ENCODE data around the gene ZNF879.
A peak's percentile ranks its signal among the peaks of the same experiment; 100 is the strongest.

ZNF879 gene

DNA sequence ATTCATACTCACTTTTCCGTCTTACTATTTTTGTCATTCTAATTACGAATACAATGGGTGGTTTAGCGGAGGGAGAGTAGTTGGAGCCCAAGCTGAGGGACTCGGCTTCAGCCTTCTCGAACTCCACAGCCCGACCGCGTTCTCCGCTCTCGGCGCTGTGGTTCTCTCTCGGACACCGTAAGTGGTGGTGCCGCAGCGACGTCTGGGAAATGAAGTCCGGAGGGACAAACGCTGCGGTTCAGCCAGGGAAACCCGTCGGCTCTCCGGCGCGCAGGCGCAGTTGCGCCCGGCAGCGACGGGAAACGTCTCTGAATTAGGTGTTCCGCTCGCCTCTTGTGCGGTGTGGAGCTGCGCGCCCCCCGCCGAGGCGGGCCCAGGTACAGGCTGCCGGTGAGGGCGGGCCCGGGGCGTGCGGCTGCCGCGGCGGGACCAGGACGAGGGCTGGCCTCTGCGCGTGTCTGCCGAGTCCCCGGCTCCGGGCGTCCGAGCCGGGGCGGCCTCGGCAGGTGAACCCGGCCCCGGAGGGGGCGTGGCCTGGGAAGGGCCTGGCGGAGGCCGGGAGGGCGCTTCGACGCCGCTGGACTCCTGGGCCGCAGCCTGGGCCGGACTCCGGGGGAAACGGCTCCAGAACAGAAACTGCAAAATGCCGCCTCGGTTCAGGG lies at the start of gene ZNF879:
ZNF879 (plus strand) TSS at position 277 of the 662 bp plus-strand sequence. CDS start 1,201 bp downstream, outside the sequence.
- DNase-seq, result peak; percentile 91

DNA sequence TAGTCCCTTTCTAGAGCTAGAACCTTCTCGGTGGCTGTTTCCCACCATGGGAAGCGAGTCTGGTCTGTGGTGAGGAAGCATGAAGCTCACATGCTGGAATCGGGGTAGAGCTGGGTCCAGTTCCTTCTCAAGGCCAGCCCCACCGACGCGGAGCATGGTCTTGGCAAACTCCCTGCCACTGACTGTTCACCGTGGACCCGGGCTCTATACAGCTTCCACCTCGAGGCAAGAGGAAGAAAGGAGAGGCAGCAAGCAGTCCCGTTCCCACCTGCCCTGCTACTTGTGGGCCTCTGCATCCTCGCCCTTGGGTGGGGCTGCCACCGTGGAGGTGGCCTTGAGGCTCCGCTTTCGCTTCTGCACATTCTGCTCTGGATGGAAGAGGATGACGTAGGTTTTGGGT lies 42.2 kb upstream of the ZNF879 start:
- no peak for DNase-seq

DNA sequence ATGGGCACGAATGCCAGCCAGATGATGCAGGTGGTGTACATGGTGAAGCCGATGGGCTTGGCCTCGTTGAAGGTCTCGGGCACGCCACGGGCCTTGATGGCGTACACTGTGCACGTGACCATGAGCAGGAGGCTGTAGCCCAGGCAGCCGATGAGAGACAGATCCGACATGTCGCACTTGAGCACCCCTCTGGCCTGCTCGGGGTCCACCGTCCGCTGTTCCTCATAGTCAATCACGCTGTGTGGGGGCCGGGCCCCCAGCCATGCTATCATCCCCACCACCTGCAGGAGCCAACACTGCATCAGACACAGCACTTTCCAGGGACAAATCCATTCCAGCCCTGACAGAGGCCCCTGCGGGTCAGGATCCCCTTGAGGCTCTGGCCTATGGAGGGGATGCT lies 40.7 kb upstream of the ZNF879 start:
- DNase-seq, result no peak

DNA sequence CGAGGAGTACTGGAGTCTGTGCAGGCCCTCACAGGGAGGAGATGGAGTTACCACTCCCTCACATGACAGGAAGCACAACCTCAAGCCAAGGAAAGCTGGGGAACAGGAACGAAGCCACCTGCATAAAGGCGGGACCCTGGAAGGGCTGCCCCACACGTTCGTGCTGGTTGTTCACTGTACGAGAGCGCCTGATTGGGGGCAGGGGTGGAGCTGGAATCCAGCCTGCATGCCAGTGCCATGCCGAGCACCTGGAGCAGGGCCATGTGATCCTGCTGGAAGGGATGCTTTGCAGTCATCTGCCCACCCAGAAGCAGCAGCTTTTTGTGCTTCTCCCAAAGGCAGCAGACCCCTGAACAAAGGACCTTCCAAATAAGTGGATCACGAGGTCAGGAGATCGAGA lies 39.9 kb upstream of the ZNF879 start:
- no peak for DNase-seq

DNA sequence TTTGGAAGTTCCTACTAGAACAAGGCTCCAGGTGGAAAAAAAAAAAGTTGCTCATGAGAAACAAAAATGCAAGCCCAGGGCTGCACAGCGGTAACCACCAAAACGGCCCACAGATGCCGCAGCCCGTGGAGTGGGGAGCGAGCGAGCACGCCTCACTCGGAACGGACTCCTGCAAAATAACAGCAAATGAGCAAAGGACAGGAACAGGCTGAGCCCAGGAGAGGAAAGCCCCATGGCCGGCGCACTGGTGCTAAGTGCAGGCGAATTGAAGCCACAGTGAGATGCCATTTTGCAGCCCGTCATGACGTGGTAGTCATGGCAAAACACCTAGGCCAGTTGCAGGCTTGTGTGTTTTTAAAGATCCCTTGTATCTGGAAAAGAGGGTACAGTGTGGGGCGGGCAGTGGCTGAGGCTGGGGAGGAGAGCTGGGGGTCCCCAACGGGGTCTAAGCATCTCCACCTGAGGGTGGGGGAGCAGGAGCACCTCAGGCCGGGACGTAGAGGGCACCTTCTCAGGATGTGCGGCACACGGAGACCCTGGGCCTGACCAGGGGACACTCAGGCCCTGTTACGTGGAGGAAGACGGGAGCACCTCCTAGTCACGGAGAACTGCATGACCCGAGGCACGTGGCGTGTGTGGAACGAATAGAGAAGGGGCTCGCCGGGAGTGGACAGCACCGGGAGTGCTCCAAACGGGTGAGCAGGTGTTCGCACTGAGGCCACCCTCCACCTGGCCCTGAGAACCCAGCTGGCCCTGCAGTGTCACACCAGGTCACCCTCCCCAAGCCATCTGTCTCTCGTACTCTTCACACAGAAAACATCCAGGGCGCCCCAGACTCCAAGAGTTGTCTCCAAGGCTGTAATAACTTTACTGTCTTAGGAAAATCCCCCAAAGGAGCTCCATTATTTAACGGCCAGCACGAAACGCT lies 39.2 kb upstream of the ZNF879 start:
- DNase-seq, result no peak

DNA sequence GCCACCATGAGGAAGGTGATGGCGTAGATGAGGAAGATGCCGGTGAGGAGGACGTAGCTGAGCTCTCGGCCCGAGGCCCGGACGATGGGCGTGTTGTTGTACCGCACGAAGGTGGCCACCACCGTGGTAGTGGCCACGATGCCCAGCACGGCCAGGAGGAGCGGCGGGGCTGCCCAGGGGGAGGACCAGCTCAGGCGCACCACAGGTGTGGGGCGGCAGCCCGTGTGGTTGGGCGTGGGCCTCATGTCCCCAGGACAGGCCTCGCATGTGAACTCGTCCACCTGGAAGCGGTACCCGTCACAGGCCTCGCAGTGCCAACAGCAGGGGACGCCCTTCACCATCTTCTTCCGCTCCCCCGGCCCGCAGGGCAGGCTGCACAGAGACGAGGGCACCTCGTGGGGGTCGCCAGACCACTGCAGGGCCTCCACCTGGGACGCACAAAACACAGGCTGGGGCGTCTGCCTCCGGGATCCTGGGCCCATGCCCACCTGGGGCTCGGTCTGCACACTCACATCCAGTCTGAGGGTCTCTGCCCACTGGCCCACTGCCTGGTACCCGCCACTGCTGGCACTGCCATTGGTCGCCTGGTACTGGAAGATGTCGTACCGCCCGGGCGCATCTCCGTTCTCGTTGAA lies 37.2 kb upstream of the ZNF879 start:
- no peak for DNase-seq

DNA sequence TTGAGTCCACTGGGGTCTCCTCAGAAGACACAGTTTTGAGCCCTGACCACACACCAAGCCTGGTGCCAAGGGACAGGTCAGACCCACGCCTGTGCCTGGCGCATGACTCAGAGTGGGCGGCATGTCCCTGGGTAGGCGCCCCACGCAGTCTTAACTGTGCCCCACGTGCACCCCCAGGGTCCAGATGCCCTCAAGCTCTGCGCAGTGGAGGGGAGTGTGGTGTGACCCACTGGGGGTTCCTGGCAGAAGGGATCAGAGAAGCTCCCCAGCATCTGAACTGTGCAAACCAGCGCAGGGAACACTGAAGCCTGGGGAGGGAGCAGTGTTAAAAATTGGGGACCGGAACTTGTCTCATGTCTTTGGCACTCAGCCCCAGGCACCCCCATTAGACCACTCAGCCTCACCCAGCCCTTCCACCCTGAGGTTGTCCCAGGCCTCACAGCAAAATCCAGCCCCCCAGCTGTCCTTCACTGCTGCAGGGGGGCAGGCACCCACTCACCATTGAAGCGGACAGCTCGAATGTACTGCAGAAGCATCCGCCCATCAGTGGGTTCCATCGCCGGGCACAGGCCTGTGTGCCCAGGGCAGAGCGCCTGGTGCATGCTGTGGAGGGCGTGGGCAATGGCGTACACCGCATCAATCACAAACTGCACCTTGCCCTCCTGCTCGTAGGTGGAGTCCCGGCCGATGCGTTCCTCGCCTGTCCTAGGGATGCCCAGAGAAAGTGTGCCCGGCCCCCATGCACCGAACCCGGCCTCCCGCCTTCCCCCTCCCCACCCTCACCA lies 35.0 kb upstream of the ZNF879 start:
- DNase-seq, result no peak

DNA sequence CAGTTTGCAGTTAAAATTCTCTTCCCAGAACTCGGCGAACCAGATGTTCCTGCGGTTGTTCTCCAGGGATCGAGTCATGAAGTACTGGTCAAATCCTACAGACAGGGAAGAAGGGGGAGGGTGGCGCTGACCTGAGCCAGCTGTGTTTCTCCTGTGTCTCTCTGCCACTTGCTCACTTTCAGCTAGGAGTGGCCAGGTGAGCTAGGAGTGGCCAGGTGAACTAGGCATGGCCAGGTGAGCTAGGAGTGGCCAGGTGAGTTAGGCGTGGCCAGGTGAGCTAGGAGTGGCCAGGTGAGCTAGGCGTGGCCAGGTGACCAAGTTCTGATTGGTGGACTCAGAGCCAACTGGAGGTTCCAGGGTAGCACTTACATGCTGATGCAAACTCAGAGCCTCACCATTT lies 34.3 kb upstream of the ZNF879 start:
- no peak for DNase-seq

DNA sequence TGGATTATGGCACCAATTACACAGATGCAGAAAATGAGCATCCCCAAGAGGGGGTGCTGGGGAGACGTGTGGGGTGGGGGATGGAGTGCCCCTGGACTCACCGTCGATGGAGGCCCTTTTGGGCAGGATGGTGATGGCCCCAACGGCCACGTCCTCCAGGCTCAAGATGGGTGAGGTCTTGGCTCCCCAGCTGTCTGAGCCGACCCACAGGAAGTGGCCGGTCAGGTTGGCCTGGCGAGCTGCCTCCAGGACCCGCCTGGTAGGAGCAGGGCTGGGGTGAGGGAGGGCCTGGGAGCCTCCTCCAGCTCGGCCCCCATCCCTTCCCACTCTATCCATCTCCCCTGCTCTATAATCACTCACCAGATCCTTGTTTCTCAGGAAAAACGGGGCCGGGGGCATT lies 33.1 kb upstream of the ZNF879 start:
- no peak for DNase-seq

DNA sequence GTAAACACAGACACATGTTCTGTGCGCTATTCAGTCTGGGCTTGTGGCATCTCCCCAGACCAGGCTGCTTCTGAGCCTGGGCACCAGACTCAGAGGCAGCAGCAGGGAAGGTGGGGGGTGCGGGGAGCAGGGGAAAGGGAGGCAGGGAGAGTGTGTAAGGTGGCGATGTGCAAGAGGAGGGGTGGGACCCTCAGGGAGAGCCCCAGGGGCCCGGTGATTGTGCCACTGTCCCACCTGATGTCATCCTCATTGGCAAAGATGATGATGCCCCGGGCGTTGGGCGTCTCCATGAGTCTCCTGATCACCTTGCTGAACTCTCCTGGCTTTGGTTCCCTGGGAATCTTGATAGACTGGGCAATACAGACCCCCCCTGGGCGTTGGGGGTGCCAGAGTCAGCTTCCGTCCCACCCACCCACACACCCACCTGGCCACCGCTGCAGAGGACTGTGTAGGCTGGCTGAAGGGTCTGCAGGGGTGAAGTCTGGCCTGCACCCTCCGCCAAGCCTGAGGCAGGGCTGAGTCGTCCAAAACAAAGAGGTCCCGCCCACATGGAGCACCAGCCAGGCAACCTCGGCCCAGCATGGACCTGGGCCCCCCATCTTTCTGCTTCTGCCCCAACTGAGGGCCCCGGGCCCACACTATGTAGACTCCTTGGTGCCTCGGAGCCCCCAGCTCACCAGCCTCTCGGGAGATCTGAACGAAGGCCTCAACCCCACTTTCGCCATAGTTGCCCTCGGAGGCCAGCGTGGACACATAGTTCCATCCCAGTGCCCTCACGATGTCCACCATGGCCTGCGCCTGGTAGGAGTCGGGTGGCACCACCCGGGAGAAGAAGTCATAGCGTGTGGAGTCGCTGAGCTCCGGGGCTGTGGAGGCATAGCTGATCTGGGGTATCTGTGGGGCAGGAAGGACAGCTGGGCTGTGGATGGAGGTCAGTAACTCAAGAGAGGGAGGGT lies 32.1 kb upstream of the ZNF879 start:
- DNase-seq, result no peak

DNA sequence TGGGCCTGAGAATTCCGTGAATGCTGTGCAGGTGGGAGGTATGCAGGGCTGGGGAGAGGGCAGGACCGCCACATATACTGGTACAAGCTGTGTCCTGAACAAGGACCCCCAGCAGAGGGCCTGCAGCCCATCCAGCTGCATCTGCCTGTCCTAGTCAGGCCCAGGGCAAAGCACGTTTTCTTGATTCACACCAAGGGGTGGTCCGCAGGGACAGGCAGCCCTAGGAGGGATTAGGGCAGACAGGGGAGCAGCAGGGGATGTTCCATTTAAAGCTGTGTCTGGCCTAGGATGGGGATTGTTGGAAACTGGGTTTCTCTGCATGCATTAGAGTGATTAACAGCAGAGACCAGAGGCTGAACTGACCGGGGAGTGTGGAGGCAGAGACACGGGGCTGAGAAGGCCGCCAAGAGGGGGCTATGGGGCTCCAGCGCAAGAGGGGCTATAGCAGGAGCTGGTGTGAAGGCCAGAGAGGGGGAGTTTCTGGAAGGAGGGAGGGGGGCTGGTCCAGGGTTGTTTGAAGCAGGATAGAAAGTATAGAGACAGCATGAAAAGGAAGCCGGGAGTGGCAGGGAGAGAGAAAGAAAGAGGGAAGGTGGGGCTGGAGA lies 31.2 kb upstream of the ZNF879 start:
- DNase-seq, result no peak

DNA sequence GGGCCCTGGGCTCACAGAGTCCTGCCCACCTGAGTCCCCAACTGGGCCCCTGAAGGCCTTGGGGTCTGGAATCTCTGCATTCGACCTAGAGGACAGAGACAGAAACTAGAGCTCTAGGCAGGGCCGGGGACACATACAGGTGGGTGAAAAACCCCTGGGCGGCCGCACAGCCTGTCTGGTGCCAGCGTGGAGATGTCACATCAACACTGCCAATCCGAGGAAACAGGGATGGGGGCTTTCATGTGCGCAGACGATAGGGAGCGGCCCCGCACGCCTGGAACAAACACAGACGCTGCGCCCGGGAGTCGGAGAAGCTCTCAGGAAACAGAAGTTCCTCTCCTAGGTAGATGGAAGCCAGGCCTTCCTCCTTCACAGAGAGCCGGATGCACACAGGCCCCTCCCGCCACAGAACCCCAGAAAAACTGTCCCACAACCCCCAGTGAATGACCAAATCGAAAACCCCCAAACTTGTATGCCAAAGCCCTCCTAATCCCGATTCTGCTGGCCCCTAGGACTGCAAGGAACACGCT lies 30.3 kb upstream of the ZNF879 start:
- DNase-seq, result no peak

DNA sequence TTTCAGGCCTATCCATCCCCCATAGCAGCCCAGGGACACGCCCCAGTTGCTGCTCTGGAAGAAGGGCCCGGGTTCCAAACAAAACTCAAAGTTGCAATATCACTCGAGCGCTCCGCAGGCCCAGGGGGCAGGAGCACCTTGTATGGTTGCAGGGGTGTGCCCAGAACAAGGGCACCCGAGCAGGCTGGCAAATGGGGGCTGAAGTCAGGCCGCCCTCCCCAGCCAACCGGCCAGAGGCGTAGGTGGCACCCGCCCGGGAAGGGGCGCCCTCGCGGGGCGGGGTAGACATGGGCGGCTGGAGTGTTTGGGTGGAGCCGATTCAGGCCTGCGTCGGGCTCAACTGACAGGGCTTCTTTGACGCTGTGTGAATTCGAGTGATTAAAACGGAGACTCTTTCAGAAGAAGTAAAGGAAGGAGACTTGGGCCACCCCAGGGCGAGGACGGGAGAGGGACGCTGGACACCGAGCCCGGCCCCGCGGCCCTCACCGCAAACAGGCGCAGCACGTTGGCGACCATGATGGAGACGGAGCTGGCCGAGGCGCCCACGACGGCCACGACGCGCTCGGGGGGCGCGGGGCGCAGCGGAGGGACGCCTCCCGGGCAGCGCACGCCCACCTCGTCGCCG lies 29.5 kb upstream of the ZNF879 start:
- DNase-seq, result no peak

DNA sequence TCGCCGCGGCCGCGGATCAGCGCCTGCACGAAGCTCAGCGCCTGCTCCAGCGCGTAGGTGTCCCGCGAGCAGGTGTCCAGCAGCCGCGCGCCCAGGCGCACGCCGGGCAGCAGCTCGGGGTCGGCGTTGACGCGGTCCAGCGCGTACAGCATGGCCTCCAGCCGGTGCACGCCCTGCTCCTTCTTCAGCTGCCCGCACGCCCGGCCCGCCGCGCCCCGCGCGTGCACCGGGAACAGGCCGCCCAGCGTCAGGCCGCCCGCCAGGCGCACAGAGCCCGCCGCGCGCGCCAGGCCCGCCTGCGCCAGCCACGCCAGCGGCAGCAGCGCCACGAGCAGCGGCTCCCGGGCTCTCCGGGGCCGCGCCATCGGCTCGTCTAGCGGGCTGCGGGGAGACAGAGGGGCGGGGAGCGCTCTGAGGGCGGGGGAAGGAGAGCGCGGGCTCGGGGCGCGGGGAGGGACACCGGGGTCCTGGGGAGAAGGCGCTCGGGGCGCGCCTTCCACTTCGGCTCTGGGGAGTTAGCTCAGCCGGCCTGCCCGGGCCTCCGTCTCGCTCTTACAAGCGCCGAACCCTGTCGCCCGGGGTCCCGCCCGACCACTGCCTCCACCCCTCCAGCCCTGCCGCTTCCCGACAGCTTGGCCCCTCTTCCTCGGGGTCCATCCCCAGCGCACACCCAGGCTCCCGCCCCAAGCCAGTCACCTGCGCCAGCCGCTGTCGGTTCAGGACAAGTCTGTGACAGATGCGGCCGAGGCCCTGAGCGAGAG lies 28.8 kb upstream of the ZNF879 start, which contains the start of gene GRM6:
GRM6 (minus strand) TSS at position 741 of the 761 bp plus-strand sequence; CDS start at position 365, 376 bp downstream.
- no peak for DNase-seq

DNA sequence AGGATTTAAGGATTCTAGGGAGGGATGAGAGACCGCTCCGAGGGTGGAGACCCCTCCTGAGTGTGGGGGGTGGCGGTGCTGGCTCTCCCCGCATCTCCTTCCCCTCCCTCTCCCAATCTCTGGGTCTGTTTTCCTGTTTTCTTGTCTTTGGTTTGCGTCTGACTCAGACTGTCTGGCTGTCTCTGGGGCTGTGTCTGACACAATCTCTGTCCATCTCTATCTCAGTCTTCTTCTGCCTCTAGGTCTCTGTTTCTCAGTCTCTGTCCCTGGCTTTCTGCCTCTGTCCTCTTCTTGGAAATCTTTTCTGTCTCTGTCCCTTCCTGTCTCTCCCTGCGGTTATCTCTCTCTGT lies 28.3 kb upstream of the ZNF879 start:
- DNase-seq, result no peak

DNA sequence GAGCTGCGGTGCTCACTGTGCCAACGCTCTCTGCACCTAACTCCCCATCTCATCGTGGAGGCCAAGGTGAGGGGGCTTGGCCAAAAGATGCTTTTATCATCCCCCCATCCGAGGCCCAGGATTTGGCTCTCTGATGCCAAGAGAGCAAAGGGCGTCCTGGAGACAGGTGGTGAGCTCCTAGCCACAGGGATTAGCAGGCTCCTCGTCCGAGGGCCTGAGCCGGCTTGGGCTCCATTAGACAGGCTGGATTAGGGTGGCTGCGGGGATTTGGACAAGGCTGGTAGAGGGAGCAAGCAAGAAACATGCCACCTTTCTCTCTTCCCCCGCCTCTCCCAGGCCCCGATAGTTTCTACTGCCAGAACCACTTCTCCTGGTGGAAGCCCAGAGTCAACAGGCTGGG lies 27.4 kb upstream of the ZNF879 start:
- DNase-seq, result no peak

DNA sequence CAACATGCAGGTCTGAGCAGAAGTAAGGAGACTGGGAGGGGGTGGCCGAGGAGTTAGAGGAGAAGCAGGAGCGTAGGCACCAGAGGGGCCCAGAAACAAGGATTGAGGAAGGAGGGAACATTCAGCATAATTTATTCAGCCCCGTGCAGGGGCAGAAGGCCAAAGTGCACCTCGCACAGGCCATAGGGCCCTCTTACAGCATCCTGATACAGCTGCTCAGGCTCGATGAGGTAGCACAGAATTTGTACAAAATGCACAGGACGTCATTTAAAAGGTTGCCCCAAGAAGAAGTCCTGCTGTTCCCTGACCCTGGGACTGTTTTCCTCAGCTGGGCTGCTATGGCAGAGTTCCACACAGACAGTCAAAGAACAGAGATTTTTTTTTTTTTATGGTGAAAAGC lies 26.4 kb upstream of the ZNF879 start:
- no peak for DNase-seq

DNA sequence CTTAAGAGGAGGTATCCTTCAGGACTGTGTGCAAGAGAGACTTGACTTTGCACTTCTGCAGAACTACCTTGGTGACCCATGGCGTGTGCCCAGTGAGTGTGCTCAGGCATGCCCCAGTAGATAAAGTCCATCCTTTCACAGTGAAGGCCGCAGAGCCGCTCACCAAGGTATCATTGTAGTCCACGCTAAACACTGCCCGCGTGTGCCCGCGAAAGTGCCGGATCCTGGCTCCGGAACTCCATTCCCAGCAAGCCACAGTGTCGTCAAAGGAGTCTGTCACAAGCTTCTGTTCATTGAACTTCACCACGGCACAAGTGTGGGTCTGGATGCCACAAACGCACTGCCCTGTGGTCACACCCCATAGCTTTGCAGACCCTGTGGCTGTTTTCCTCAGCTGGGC lies 25.2 kb upstream of the ZNF879 start:
- no peak for DNase-seq

DNA sequence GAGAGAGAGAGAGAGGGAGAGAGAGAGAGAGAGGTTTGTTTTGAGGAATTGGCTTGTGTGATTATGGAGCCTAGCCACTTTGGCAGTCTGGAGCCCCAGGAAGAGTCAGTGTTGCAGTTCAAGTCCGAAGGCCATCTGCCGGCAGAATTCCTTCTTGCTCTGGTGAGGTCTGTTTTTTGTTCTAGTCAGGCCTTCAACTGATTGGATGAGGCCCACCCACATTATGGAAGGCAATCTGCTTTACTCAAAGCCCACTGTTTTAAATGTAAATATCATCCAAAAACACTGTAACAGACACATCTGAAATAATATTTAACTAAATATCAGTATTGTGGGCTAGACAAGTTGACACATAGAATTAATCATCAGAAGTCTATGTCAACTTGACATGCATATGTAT lies 17.0 kb upstream of the ZNF879 start:
- no peak for DNase-seq

DNA sequence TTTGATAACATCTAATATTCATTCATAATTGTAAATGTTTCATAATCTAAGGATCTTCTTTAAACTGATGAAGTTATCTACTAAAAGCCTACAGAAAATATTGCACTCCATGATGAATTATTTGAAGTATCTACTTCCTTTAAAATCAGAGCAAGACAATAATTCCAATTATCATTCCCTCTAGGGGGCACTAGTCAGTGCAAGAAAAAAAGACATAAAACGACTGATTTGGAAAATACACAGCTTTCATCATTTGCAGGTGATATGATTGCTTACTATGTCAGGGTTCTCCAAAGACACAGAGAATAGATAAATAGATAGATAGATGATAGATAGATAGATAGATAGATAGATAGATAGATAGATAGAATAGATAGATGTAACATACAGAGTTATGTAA lies 14.9 kb upstream of the ZNF879 start:
- DNase-seq, result no peak

All from activated effector memory CD4-positive, alpha-beta T cell treated with Interleukin-2 at 50 U/mL for 16 hours (primary cell).